CD4-positive, CD25-positive, alpha-beta regulatory T cell (primary cell): ENCODE data around the gene NDUFC2. TPM values are rescaled to one million over a fixed set of nuclear protein-coding genes. Genes with fewer than 3 reads are reported as not detected.

ENCODE experiments used
- ATAC-seq, 2 donors: fragments of 150-1000 bp; cut with Tn5 transposase; one replicate each; pipeline ENCODE4 v1.10.0; 2021; ENCODE audit warnings: low read depth in 2 of 2, moderate number of reproducible peaks in 2 of 2, moderate library complexity in 1 of 2
- DNase-seq, 3 donors: peaks; one replicate each; pipeline versions ENCODE4 v3.0.0 to v3.0.0-alpha.2; 2012 to 2022; ENCODE audit warnings: mixed read lengths in 1 of 3
- H3K27ac ChIP-seq: one replicate; pipeline ENCODE4 v1.7.0; 2013; ENCODE audit warnings: mild to moderate bottlenecking, low read length; ENCODE audit not compliant: insufficient read depth, poor library complexity, severe bottlenecking
- H3K27me3 ChIP-seq: one replicate; pipeline ENCODE4 v1.7.0; 2013; ENCODE audit warnings: low read length; ENCODE audit not compliant: control insufficient read depth, insufficient read depth
- H3K36me3 ChIP-seq: one replicate; pipeline ENCODE4 v1.7.0; 2013; ENCODE audit warnings: mild to moderate bottlenecking, low read length, moderate library complexity; ENCODE audit not compliant: control insufficient read depth, insufficient read depth
- H3K4me1 ChIP-seq: 2 replicates; pipeline ENCODE4 v1.7.0; 2013; ENCODE audit warnings: mild to moderate bottlenecking, low read length; ENCODE audit not compliant: insufficient read depth, control insufficient read depth, poor library complexity, severe bottlenecking
- H3K4me3 ChIP-seq: one replicate; pipeline ENCODE4 v1.7.0; 2013; ENCODE audit warnings: low read depth, mild to moderate bottlenecking, low read length, moderate library complexity
- H3K9me3 ChIP-seq, 2 experiments: 1 replicate in 1 of 2; 2 replicates in 1 of 2; pipeline ENCODE4 v1.7.0; 2013; ENCODE audit warnings: low read length in 2 of 2, mild to moderate bottlenecking in 1 of 2, moderate library complexity in 1 of 2; ENCODE audit not compliant: control insufficient read depth in 2 of 2
- H3K27ac Mint-ChIP-seq, 3 donors: one replicate each; pipeline ENCODE4 v1.8.0; 2020 to 2022; ENCODE audit warnings: mild to moderate bottlenecking in 3 of 3, mixed read lengths in 3 of 3, moderate library complexity in 2 of 3
- H3K27me3 Mint-ChIP-seq: one replicate; pipeline ENCODE4 v1.8.0; 2022; ENCODE audit warnings: mild to moderate bottlenecking, mixed read lengths
- H3K36me3 Mint-ChIP-seq: one replicate; pipeline ENCODE4 v1.8.0; 2020; ENCODE audit warnings: mixed read lengths
- H3K4me1 Mint-ChIP-seq, 4 donors: one replicate each; pipeline ENCODE4 v1.8.0; 2020 to 2022; ENCODE audit warnings: mixed read lengths in 4 of 4, mild to moderate bottlenecking in 1 of 4
- H3K4me3 Mint-ChIP-seq, 4 donors: one replicate each; pipeline ENCODE4 v1.8.0; 2020 to 2022; ENCODE audit warnings: mild to moderate bottlenecking in 4 of 4, mixed read lengths in 4 of 4, moderate library complexity in 3 of 4
- H3K9me3 Mint-ChIP-seq, 7 donors: one replicate each; pipeline ENCODE4 v1.8.0; 2020 to 2022; ENCODE audit warnings: mixed read lengths in 7 of 7, mild to moderate bottlenecking in 3 of 7, moderate library complexity in 2 of 7
- polyA plus RNA-seq, 4 donors: library from polyadenylated mRNA; unstranded; fragments of 300-500 nt; fragmentation: Illumina TruSeq; gene quantifications; one replicate each; pipeline ENCODE4 v1.2.3, GENCODE V29; 2021
- total RNA-seq: library from RNA; stranded (reverse); gene quantifications from one replicate; pipeline ENCODE4 v1.2.3, GENCODE V29; 2022

The NDUFC2 gene
- total RNA-seq (43.2 TPM), polyA plus RNA-seq (100 to 1,000 TPM; 170 to 222 (median 189) TPM)

GRCh38 chr11:78079232-78080083 is at the start of gene NDUFC2:
Gene NDUFC2, minus strand, starts transcription at chr11:78079862. Its CDS starts 118 bp downstream, at chr11:78079744.
- H3K36me3 Mint-ChIP-seq: no peaks in the 10 kb centered on the region
- peak within 1 kb of the TSS; percentile 89 to 97 (median 95) for H3K27ac Mint-ChIP-seq
- Histone ChIP-seq H3K36me3 (no peaks in the 10 kb centered on the region), H3K27me3 (no peaks in the 10 kb centered on the region), H3K4me1 (peaks cover 35% of the 10 kb centered on the region), H3K4me3 (peak within 1 kb of the TSS; percentile 98), H3K27ac (peak within 1 kb of the TSS; percentile 69), H3K9me3 (no peaks in the 10 kb centered on the region)
- ATAC-seq (peak; percentile 69 to 73), DNase-seq (peak; percentile 30 to 86 (median 65))
- H3K4me3 Mint-ChIP-seq: peak within 1 kb of the TSS; percentile 96 to 100 (median 98)
- H3K27me3 Mint-ChIP-seq: no peaks in the 10 kb centered on the region
- H3K4me1 Mint-ChIP-seq: peaks cover 10 to 71% (median 53%) of the 10 kb centered on the region in 4 donors
- H3K9me3 Mint-ChIP-seq: peaks cover 0 to 1% (median 0%) of the 10 kb centered on the region in 7 donors

- Histone ChIP-seq H3K27me3 (no peaks in the 10 kb centered on the region), H3K36me3 (peaks cover 4% of the 10 kb centered on the region), H3K9me3 (no peaks in the 10 kb centered on the region), H3K27ac (no peak overlapping the region), H3K4me1 (no peaks in the 10 kb centered on the region), H3K4me3 (no peak overlapping the region)
- Mint-ChIP-seq H3K4me3 (no peak overlapping the region), H3K36me3 (peaks cover 4% of the 10 kb centered on the region), H3K9me3 (no peaks in the 10 kb centered on the region), H3K27ac (no peak overlapping the region), H3K27me3 (no peaks in the 10 kb centered on the region), H3K4me1 (peaks cover 0 to 24% (median 10%) of the 10 kb centered on the region in 4 donors)
- no peak for DNase-seq
- ATAC-seq: no peak
Measured at GRCh38 chr11:78127403-78127802, 47.7 kb upstream of the NDUFC2 start.

DNA sequence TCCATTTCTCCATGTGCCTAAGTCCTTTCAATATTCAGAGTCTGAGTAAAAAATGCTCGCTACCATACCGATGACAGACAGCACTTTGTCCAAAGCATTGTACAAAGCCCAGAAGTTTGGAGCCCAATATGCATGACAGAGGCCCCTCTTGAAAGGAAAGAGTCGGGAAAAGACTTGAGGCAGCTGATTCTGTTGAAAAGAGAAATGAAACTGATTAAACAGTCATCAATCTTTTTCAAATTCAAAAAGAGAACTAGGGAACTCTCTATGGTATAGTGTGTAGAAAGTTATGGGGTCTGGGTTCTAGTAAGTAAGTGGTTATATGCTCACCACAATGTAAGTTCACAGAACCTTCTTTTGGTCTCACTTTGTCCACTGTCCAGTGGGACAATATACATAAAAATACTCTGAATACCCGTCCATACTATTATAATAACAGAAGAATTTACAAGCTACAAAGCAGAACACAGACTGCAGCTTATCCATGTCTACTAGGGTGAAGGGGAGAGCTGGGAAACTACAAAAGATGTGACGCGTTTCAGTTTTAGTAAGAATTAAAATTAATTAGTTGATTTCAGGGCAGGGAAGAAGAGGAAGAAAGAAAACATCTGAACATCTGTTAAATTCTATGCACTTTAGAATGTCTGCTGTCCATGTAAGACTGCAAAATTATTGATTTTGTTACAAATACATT is 33.1 kb upstream of the NDUFC2 start:
- H3K4me3 ChIP-seq: no peak overlapping the region
- Mint-ChIP-seq H3K36me3 (peaks cover 41% of the 10 kb centered on the region), H3K27me3 (no peaks in the 10 kb centered on the region), H3K9me3 (no peaks in the 10 kb centered on the region), H3K27ac (no peak overlapping the region), H3K4me1 (peaks cover 0 to 8% (median 4%) of the 10 kb centered on the region in 4 donors), H3K4me3 (no peak overlapping the region)
- H3K9me3 ChIP-seq: no peaks in the 10 kb centered on the region
- no peaks in the 10 kb centered on the region for H3K27me3 ChIP-seq
- H3K4me1 ChIP-seq: no peaks in the 10 kb centered on the region
- peaks cover 37% of the 10 kb centered on the region for H3K36me3 ChIP-seq
- DNase-seq (no peak), ATAC-seq (no peak)
- no peak overlapping the region for H3K27ac ChIP-seq

GRCh38 chr11:78111298-78111697 is 31.6 kb upstream of the NDUFC2 start:
- Mint-ChIP-seq H3K27ac (peak overlapping the region in 1 of 3 donors; percentile 38), H3K27me3 (no peaks in the 10 kb centered on the region), H3K4me1 (peaks cover 0 to 4% (median 4%) of the 10 kb centered on the region in 4 donors), H3K9me3 (peaks cover 0 to 1% (median 0%) of the 10 kb centered on the region in 7 donors), H3K4me3 (no peak overlapping the region), H3K36me3 (peaks cover 41% of the 10 kb centered on the region)
- DNase-seq: no peak
- H3K27me3 ChIP-seq: no peaks in the 10 kb centered on the region
- H3K4me3 ChIP-seq: no peak overlapping the region
- no peak for ATAC-seq
- H3K4me1 ChIP-seq: no peaks in the 10 kb centered on the region
- H3K27ac ChIP-seq: no peak overlapping the region
- no peaks in the 10 kb centered on the region for H3K9me3 ChIP-seq
- H3K36me3 ChIP-seq: peaks cover 37% of the 10 kb centered on the region

DNA sequence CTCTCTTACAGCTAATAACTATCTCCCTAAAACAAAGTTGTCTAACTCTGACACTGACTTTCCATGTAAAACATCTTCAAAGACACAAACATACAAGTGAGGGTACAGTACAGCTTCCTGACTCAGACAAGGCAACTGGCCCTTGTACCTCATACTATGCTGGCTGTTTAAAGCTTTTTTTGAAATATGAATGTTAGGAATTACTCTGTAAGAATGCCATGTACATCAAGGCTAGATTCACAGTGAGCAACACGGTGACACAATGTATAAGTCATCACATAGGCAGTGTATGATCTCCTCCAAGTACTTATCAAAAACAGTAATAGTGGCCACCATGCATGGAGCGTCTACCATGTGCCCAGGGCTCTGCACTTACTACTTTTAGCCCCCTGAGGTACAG is 31.2 kb upstream of the NDUFC2 start:
- peak overlapping the region in 1 of 3 donors; percentile 54 for H3K27ac Mint-ChIP-seq
- DNase-seq (no peak), ATAC-seq (no peak)
- H3K4me3 ChIP-seq: no peak overlapping the region
- H3K9me3 Mint-ChIP-seq: peaks cover 0 to 1% (median 0%) of the 10 kb centered on the region in 7 donors
- no peaks in the 10 kb centered on the region for H3K4me1 ChIP-seq
- no peak overlapping the region for H3K4me3 Mint-ChIP-seq
- no peaks in the 10 kb centered on the region for H3K27me3 Mint-ChIP-seq
- H3K9me3 ChIP-seq: no peaks in the 10 kb centered on the region
- H3K36me3 ChIP-seq: peaks cover 37% of the 10 kb centered on the region
- peaks cover 0 to 4% (median 4%) of the 10 kb centered on the region in 4 donors for H3K4me1 Mint-ChIP-seq
- no peaks in the 10 kb centered on the region for H3K27me3 ChIP-seq
- H3K36me3 Mint-ChIP-seq: peaks cover 44% of the 10 kb centered on the region
- no peak overlapping the region for H3K27ac ChIP-seq

DNA sequence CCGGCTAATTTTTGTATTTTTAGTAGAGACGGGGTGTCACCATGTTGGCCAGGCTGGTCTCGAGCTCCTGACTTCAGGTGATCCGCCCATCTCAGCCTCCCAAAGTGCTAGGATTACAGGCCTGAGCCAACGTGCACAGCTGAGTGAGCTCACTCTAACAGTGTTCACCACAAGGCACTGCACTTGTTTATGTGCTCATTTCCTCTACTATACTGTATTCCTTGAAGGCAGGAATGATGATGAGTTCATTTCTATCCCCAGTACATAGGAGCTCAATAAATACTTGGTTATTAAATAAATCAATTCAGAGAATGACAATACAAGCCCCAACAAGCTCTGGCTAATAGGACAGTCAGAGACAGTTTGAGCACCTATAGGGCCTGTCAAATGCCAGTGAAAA is 30.7 kb upstream of the NDUFC2 start:
- H3K27ac ChIP-seq: no peak overlapping the region
- Mint-ChIP-seq H3K36me3 (peaks cover 46% of the 10 kb centered on the region), H3K9me3 (peaks cover 0 to 1% (median 0%) of the 10 kb centered on the region in 7 donors), H3K27me3 (no peaks in the 10 kb centered on the region), H3K4me3 (no peak overlapping the region), H3K4me1 (peaks cover 0 to 4% (median 4%) of the 10 kb centered on the region in 4 donors), H3K27ac (peak overlapping the region in 1 of 3 donors; percentile 54)
- H3K27me3 ChIP-seq: no peaks in the 10 kb centered on the region
- H3K4me1 ChIP-seq: no peaks in the 10 kb centered on the region
- no peaks in the 10 kb centered on the region for H3K9me3 ChIP-seq
- H3K36me3 ChIP-seq: peaks cover 37% of the 10 kb centered on the region
- no peak for ATAC-seq
- no peak for DNase-seq
- H3K4me3 ChIP-seq: no peak overlapping the region

DNA sequence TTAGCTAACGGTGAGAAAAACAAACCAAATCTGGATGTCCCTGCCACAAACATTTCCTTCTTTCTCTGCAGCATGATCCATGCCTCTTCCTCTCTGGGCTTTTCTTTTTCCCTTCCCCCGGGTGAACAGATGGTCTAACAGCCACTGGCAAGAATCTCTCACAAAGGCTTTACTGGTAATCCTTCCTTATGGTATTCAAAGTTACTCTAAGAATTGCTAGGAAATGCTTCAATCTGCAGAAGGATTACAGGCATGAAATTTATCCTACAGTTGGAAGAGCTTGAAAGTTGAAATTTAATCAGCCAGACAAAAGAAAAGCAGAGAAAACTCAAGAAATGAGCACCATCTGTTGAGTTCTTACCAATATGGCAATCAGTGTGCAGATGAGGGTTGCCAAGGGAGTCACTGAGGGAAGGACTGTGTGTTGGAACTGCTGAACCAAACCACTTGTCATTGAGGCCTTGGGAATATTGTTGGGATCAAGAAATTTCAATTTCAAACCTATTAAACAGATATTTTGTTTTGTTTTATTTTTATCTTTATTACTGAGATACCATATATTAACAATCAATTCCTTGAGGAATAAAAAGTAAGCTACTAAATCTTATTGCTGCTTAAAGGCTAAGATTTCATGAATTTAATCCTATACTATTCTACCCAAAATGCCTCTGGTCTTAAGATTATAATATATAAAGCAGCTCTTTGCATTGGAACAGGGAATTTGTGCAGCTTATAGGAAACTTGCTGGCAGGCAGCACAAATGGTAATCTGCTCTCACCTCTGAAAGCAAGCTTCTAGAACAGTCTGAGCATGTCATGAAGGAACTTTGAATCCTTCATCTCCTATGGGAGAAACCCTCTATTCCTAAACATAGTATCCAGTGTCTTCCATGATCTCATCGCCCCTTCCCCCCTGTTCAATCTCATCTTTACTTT is 29.7 kb upstream of the NDUFC2 start:
- H3K4me3 Mint-ChIP-seq: no peak overlapping the region
- H3K4me3 ChIP-seq: no peak overlapping the region
- no peaks in the 10 kb centered on the region for H3K9me3 ChIP-seq
- DNase-seq: no peak
- H3K36me3 ChIP-seq: peaks cover 37% of the 10 kb centered on the region
- H3K27me3 ChIP-seq: no peaks in the 10 kb centered on the region
- H3K27ac Mint-ChIP-seq: peak overlapping the region in 1 of 3 donors; percentile 11
- peaks cover 0 to 4% (median 4%) of the 10 kb centered on the region in 4 donors for H3K4me1 Mint-ChIP-seq
- H3K27ac ChIP-seq: no peak overlapping the region
- ATAC-seq: no peak
- no peaks in the 10 kb centered on the region for H3K27me3 Mint-ChIP-seq
- peaks cover 0 to 1% (median 0%) of the 10 kb centered on the region in 7 donors for H3K9me3 Mint-ChIP-seq
- H3K36me3 Mint-ChIP-seq: peaks cover 49% of the 10 kb centered on the region
- no peaks in the 10 kb centered on the region for H3K4me1 ChIP-seq
